ENCODE results near the gene TSC1.
A peak's percentile ranks its signal among the peaks of the same experiment; 100 is the strongest.

TSC1 gene

DNA sequence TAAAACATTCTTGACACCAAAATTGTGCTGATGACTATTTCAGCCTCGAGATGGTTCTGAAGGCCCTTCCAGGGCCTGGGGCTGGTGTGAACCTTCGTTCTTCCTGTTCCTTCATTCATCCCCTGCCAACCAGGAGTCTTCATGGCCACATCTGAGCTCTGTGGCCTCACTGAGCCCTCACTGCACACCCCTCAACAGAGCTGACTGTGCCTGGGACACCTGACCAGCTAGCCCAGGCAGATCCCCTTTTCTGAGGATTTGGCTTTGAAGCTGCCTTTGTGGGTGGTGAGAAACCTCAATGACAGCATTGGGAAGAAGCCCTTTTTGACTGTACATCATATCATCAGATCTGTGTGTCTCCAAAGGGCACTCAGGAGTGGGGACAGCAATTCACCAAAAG lies 80.1 kb downstream of the TSC1 start:
- no peak for DNase-seq

DNA sequence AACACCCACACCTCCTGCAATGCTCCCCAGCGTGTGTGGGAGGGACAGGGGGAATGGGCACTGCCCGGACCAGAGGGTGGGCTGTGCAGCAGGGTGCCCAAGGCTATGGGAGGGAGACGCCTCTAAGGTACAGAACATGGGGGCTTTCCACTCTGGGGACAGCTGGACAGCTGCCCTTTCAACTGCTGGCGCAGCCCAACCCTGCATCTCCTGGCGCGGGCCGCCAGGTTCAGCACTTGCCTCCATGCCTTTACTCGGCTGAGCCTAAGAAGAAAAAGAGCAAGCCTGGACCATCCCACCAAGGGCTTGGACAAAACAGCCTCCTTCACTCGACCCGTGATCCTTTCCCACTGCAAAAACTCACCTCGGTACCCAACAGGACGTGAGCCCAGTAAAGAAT lies 81.3 kb downstream of the TSC1 start:
- DNase-seq = no peak

DNA sequence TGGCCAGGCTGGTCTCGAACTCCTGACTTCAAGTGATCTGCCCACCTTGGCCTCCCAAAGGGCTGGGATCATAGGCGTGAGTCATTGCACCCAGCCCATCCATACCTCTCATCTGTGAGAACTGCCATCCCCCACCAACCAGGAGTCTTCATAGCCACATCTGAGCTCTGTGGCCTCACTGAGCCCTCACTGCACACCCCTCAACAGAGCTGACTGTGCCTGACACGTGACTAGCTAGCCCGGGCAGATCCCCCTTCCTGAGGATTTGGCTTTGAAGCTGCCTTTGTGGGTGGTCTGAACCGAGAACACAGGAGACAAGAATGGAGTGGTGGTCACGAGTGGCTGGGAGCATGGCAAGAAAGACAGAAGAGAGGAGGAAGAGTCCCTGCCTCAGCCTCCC lies 81.9 kb downstream of the TSC1 start:
- no peak for DNase-seq

DNA sequence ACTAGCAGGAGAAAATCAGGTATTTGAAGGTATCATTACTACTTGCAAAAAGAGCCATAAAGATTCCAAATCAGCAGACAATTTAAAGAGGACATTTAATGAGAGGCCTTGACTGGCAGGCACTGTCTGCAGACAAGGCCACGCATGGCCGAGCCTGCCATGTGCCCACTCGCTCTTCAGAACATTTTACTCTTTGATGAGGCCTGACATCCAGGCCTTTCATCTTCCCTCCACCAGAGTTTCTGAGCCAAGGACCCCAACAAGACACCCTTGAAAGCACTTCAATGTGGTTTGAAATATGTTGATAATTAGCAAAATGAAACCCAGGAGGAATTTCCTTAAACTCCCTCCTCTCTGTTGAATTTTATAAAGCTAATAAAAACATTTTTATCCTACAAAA lies 82.8 kb downstream of the TSC1 start:
- DNase-seq = no peak

DNA sequence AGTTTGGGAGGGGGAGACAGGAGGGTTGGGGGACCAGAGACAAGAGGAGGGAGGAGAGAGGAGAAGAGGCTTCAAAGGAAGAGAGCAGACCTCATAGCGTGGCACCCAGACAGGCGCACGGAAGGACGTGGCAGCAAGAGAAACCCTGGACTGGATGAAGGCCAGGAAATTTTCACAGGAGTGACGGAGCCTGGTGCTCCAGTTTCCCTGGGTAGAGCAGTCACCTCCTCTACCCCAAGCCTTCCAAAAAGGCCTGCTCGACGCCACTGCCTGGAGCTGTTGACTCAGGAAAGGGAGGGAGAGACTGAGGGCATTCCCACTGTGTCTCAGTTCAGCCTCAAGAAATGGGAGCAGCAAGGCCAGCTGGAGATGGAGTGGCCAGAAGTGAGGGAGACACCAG lies 85.7 kb downstream of the TSC1 start:
- DNase-seq = no peak

DNA sequence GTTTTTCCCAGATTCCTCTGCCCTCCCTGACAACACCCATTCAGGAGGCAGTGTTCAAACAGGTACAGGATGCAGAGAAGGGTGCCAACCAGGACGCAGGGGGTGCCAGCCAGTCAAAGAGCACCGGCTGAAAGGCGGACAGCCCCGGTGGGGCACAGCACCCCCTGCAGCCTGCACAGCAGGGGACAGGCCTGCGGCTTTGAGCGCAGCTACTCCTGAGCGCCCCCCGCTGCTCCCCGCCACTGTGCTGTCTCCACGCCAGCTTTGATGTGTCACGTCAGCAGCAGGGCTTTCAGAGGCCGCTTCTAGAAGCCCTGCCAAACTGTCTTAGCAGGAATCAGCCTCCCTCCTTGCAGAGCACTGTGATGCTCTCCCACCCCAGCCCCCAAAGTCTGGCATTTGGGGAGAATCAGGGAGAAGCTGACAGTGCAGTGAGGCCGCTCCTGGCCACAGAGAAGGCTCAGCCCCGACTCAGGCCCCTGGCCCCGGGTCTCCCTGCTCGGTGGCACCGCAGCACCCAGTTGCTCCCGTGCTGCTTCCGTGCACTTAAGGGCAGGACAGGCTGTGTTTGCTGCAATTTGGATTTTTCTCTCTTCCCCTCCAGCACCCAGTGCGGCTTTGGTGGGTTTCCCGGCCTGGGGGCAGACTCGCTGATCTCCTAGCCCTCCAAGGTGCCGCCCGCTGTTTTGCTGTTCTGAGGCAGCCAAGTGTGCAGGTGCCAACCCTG lies 86.6 kb downstream of the TSC1 start:
- no peak for DNase-seq

DNA sequence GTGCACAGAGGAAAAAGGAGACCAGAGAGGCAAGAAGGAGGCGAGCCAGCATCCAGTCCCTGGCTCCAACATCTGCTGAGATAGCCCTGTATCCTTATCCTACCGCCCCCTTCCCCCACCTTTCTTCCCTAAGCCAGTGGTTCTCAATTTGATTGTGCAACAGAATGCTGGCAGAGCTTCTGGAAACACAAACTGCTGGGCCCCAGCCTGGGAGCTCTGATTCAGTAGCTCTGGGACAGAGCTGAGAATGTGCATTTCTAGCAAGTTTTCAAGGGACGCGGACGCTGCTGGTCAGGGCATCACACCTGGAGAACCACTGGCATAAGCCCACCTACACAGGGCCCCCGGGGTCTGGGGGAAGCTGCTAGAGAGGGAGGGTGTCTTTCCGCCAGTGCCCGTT lies 87.4 kb downstream of the TSC1 start:
- DNase-seq = peak in 4 of 51 donors; percentile 18 to 39 (median 34)

DNA sequence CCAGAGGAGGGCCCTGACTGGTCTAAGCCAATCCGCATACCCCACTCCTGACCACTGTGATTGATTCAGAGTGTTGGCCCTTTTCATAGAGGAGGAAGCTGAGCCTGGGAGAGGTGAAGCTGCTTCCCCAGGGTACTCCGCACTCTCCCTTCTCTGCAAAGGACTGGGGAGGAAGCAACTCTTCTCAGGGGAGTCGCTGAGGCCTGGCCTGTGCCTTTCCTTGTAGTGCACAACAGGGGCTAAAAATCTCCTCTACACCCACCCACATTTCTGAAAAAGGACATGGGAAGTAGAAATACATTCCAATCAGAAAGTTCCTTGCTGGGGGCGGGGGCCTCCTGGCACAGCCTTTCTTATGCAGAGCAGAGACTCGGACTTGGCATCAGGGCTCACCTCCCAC lies 88.5 kb downstream of the TSC1 start:
- DNase-seq = no peak

DNA sequence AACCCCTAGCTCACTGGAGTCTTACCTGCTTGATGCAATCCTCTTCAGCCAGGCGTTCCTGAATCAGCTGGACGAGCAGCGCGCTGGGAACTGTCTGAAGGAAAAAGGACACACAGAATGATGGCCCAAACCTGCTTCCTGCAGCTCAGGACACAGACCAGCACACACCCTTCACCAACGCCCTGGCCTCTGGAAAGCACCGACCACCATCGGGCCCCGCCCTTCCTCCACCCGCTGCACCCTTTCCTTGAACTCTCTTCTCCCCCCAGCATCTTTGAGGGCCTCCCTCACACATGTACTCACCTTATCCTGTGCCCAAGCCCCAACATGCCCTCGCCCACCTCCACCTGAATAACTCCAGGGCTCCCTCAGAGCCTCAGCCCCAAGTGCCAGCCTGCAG lies 89.6 kb downstream of the TSC1 start:
- no peak for DNase-seq

DNA sequence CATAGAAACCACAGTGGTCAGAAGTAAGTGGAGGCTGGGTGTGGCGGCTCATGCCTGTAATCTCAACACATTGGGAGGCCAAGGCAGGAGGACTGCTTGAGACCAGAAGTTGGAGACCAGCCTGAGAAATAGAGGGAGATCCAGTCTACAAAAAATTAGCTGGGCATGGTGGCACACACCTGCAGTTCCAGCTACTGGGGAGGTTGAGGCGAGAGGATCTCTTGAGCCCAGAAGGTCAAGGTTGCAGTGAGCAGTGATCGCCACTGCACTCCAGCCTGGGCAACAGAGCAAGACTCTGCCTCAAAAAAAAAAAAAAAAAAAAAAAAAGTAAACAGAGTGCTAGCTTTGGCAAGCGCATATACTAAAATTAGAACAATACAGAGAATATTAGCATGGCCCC lies 90.9 kb downstream of the TSC1 start:
- no peak for DNase-seq

DNA sequence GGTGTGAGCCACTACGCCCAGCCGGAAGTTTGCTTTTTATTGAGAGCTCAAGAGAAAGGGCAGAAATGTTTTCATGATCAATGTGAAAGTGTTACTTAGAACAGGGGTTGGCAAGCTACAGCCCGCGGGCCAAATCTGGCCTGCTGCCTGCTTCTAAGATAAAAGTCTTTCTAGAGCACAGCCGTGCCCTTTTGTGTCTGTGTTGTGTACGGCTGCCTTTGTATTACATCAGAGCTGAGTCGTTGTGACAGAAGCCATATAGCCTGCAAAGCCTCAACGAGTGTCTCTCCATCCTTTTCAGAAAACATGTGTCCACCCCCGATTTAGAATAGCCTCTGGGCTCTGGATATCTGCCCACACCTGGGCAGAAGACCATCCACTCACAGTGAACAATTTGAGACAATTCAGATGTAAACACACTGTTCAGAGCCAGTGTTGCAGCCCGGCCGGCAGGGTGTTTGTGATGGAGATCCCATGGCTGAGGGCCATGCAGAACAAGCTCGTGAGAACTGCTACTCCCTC lies 95.2 kb downstream of the TSC1 start:
- DNase-seq = peak in 5 of 51 donors; percentile 9 to 37 (median 16)

DNA sequence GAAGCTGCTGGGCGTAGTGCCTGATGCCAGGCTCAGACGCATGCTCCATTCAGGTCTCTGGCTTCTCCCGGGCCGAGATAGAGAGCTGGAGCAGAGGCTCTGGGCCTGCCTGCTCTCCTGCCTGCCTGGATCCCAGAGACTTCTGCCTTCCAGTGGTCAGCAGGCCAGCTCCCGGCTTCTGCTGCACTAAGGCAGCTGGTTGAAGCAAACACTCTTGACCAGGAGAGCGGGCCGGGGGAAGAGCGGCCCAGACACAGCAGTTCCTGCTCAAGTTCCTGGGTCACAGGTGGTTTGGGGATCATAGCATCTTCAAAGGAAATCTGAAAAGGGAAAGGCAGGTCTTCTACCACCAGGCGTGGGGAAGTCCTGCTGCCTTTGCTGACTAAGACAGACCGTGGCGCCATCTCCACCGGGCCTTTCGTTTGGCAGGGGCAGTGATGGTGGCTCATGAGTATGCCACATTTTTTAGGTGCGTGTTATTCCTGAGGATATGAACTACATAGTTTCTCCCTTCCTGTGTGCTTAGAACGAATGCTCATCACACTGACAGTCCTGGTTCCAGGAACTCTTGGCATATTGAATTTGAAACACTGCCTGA lies 97.4 kb downstream of the TSC1 start:
- no peak for DNase-seq

DNA sequence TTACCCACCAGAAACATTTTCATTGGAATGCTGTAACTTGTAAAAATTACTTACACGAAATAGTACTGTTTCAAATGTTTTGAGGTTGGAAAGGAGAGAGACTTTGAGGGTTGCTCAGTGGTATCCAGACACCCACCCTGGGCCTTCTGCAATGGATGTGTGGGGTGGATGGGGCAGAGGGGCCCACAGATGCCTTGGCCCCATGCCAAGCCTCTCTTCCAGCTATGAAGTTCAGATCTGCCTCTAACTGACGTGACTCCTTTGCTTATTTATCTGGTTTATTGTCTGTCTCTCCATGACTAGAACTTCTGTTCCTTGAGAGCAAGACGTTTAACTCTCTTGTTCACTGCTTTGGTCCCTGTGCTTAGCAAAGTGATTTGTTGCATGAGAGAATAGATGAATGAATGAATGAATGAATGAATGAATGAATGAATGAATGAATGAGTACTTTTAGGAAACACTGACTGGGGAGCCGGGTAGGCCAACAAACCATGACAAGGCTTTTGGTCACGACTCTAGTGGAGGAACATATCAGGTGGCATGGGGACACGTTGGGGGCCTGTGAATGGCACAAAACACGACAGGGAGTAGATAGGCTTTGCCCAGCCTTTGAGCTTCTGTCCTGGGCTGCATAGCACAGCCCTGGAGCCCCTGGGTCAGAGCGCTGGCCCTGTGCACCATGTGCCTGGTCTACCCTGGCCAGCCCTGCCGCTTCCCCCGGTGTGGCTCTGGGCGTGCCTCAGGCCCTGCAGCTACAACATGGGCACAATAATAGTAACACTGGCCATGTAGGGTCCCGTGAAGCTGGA lies 98.1 kb downstream of the TSC1 start:
- DNase-seq = no peak

DNA sequence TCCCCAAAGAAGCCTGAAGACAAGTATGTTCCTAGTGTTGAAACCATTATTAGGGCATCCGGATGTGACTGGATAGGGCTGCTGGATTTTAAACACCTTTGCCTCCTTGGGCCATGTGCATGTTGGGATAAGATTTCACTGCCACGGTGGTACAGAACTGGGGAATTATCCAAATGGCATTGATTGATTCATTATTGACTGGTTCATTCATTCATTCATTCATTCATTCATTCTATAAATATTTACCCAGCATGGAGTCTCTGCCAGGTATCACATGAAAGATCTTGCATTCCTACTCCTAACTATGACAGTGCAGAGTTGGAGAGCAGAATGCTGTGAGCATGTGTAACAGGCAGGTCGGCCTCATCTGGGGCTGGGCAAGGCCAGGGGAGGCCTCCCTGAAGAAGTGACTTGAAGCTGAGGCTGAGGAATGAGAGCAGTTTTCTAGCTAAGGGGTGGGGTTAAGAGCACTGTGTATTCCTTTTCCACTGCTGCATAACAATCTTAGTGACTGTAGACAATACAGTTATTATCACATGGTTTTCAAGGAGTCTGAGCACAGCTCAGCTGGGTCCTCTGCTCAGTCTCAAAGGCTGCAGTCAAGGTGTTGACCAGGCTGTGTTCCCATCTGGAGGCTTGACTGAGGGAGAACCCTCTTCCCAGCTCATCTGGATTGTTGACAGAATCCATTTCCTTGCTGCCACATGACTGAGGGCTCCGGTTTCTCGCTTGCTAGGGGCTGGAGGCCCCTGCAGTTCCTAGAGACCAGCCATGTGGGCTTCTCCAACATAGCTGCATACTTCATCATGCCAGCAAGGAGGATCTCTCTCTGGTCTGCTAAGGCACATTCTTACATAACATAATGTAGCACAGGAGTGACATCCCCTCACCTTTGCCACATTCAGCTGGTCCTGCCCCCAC lies 102.0 kb downstream of the TSC1 start:
- no peak for DNase-seq

Measured in hypothalamus (tissue), 51 donors.